Measurements from ENCODE around the gene RCN2. TPM values are rescaled to one million over a fixed set of nuclear protein-coding genes. Genes with fewer than 3 reads are reported as not detected.

The RCN2 gene
- total RNA-seq, 1 donor, result 50.3 TPM

GRCh38 chr15:76974456-76975036 is 43.0 kb downstream of the RCN2 start:
- H4K20me1 ChIP-seq (ENCODE audit: insufficient read depth, low read length), result no peaks in the 10 kb centered on the region
- H3K27ac ChIP-seq (ENCODE audit: low read depth, low read length), result no peak overlapping the region
- H3K9me3 ChIP-seq (ENCODE audit: low read depth, low read length), result no peaks in the 10 kb centered on the region
- H3K4me2 ChIP-seq (ENCODE audit: insufficient read depth, low read length), result no peak overlapping the region
- TF ChIP-seq, protein P1, sequence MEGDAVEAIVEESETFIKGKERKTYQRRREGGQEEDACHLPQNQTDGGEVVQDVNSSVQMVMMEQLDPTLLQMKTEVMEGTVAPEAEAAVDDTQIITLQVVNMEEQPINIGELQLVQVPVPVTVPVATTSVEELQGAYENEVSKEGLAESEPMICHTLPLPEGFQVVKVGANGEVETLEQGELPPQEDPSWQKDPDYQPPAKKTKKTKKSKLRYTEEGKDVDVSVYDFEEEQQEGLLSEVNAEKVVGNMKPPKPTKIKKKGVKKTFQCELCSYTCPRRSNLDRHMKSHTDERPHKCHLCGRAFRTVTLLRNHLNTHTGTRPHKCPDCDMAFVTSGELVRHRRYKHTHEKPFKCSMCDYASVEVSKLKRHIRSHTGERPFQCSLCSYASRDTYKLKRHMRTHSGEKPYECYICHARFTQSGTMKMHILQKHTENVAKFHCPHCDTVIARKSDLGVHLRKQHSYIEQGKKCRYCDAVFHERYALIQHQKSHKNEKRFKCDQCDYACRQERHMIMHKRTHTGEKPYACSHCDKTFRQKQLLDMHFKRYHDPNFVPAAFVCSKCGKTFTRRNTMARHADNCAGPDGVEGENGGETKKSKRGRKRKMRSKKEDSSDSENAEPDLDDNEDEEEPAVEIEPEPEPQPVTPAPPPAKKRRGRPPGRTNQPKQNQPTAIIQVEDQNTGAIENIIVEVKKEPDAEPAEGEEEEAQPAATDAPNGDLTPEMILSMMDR (IDR thresholded peaks at IDR 0.05; ENCODE audit: extremely low read depth, low read depth, low read length), result no peak
- no peak overlapping the region for H2AFZ ChIP-seq (ENCODE audit: low read length)
- no peaks in the 10 kb centered on the region for H3K79me2 ChIP-seq (ENCODE audit: insufficient read depth, low read length)
- peaks cover 11% of the 10 kb centered on the region for H3K27me3 ChIP-seq (ENCODE audit: insufficient read depth, low read length)
- no peak for DNase-seq (ENCODE audit: insufficient read length, low spot score, missing footprints)
- H3K36me3 ChIP-seq (ENCODE audit: insufficient read depth, low read length), result no peaks in the 10 kb centered on the region
- peaks cover 5% of the 10 kb centered on the region for H3K4me1 ChIP-seq (ENCODE audit: insufficient read depth, low read length)
- no peak overlapping the region for H3K4me3 ChIP-seq (ENCODE audit: insufficient read depth, low read length)

GRCh38 chr15:76976141-76976540 is 44.6 kb downstream of the RCN2 start:
- Histone ChIP-seq H2AFZ (ENCODE audit: low read length) (no peak overlapping the region), H3K4me2 (ENCODE audit: insufficient read depth, low read length) (no peak overlapping the region), H3K79me2 (ENCODE audit: insufficient read depth, low read length) (no peaks in the 10 kb centered on the region), H3K4me3 (ENCODE audit: insufficient read depth, low read length) (no peak overlapping the region), H3K9me3 (ENCODE audit: low read depth, low read length) (no peaks in the 10 kb centered on the region), H4K20me1 (ENCODE audit: insufficient read depth, low read length) (no peaks in the 10 kb centered on the region), H3K4me1 (ENCODE audit: insufficient read depth, low read length) (peaks cover 5% of the 10 kb centered on the region), H3K36me3 (ENCODE audit: insufficient read depth, low read length) (no peaks in the 10 kb centered on the region), H3K27ac (ENCODE audit: low read depth, low read length) (no peak overlapping the region), H3K27me3 (ENCODE audit: insufficient read depth, low read length) (peaks cover 8% of the 10 kb centered on the region)
- no peak for DNase-seq (ENCODE audit: insufficient read length, low spot score, missing footprints)
- TF ChIP-seq, protein P1 (IDR thresholded peaks at IDR 0.05; ENCODE audit: extremely low read depth, low read depth, low read length), result no peak

- TF ChIP-seq, protein P1 (IDR thresholded peaks at IDR 0.05; ENCODE audit: extremely low read depth, low read depth, low read length), result no peak
- H3K27ac ChIP-seq (ENCODE audit: low read depth, low read length), result no peak overlapping the region
- H3K4me3 ChIP-seq (ENCODE audit: insufficient read depth, low read length), result no peak overlapping the region
- H4K20me1 ChIP-seq (ENCODE audit: insufficient read depth, low read length), result no peaks in the 10 kb centered on the region
- peaks cover 5% of the 10 kb centered on the region for H3K4me1 ChIP-seq (ENCODE audit: insufficient read depth, low read length)
- H3K9me3 ChIP-seq (ENCODE audit: low read depth, low read length), result no peaks in the 10 kb centered on the region
- DNase-seq (ENCODE audit: insufficient read length, low spot score, missing footprints), result no peak
- no peaks in the 10 kb centered on the region for H3K36me3 ChIP-seq (ENCODE audit: insufficient read depth, low read length)
- H3K27me3 ChIP-seq (ENCODE audit: insufficient read depth, low read length), result peaks cover 8% of the 10 kb centered on the region
- no peaks in the 10 kb centered on the region for H3K79me2 ChIP-seq (ENCODE audit: insufficient read depth, low read length)
- H3K4me2 ChIP-seq (ENCODE audit: insufficient read depth, low read length), result no peak overlapping the region
- H2AFZ ChIP-seq (ENCODE audit: low read length), result no peak overlapping the region
These were observed 45.2 kb downstream of the RCN2 start for GRCh38 chr15:76976572-76977270.

DNA sequence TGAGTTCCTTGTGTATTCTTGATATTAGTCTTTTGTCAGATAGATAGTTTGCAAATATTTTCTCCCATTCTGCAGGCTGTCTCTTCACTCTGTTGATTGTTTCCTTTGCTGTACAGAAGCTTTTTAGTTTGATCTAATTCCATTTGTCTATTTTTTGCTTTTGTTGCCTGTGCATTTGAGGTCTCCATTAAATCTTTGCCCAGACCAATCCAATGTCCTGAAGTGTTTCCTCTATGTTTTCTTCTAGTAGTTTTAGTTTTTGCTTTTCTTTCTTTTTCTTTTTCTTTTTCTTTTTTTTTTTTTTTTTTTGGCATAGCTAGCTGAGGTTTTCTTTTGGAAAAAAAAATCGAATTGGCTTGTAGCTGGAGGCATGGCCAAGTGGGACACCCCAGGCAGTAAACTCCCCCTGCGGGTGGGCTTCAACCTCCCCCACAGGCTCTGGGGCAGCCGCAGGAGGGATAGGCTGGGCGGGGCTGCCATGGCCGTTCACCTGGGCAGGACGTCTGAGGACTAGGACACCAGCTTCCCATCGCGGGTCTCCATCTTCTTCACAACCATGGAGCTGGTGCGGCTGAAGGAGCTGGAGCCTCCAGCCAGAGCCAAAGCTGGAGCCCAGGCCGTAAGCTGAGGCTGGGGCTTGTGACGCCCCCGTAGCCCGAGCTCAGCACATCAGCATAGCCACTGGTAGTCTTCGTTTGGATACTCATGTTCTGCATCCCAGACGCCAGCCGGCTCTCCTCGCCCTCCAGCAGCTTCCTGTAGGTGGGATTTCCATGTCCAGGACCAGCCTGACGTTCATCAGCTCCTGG is 47.2 kb downstream of the RCN2 start:
- H3K4me2 ChIP-seq (ENCODE audit: insufficient read depth, low read length), result no peak overlapping the region
- no peaks in the 10 kb centered on the region for H4K20me1 ChIP-seq (ENCODE audit: insufficient read depth, low read length)
- no peak overlapping the region for H3K27ac ChIP-seq (ENCODE audit: low read depth, low read length)
- H3K4me1 ChIP-seq (ENCODE audit: insufficient read depth, low read length), result no peaks in the 10 kb centered on the region
- DNase-seq (ENCODE audit: insufficient read length, low spot score, missing footprints), result no peak
- no peaks in the 10 kb centered on the region for H3K36me3 ChIP-seq (ENCODE audit: insufficient read depth, low read length)
- no peak overlapping the region for H2AFZ ChIP-seq (ENCODE audit: low read length)
- H3K79me2 ChIP-seq (ENCODE audit: insufficient read depth, low read length), result no peaks in the 10 kb centered on the region
- H3K9me3 ChIP-seq (ENCODE audit: low read depth, low read length), result no peaks in the 10 kb centered on the region
- no peaks in the 10 kb centered on the region for H3K27me3 ChIP-seq (ENCODE audit: insufficient read depth, low read length)
- TF ChIP-seq, protein P1 (IDR thresholded peaks at IDR 0.05; ENCODE audit: extremely low read depth, low read depth, low read length), result no peak
- H3K4me3 ChIP-seq (ENCODE audit: insufficient read depth, low read length), result no peak overlapping the region
